ENCODE measurements around the gene ASH1L.
"Not testable (repeated sequence)": the region's sequence is repeated elsewhere in the genome, so short reads cannot be mapped to it uniquely, and the experiment has no call there.

Gene ASH1L

DNA sequence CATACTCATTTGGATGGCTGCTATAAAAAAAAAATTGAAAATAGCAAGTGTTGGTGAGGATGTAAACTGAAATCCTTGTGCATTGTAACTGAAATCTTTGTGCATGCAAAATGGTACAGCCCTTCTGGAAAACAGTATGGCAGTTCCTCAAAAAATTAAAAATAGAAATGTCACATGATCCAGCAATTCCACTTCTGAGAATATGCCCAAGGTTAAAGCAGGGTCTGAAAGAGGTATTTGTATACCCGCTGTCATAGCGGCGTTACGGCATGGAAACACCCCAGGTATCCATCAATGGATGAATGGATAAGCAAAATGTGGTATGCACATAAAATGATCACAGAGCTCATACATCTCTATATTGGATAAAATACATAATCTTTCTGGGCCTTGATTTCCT is 125.2 kb downstream of the ASH1L start:
- no peak for DNase-seq

GRCh38 chr1:155433831-155434389 is 128.7 kb downstream of the ASH1L start:
- DNase-seq = not testable (repeated sequence)

GRCh38 chr1:155433128-155433830 is 129.3 kb downstream of the ASH1L start:
- not testable (repeated sequence) for DNase-seq

GRCh38 chr1:155424091-155424490 is 138.5 kb downstream of the ASH1L start:
- DNase-seq = no peak

- no peak for DNase-seq
Observed at GRCh38 chr1:155420788-155421187, 141.8 kb downstream of the ASH1L start.

GRCh38 chr1:155411840-155412239 is 150.8 kb downstream of the ASH1L start:
- not testable (repeated sequence) for DNase-seq

DNA sequence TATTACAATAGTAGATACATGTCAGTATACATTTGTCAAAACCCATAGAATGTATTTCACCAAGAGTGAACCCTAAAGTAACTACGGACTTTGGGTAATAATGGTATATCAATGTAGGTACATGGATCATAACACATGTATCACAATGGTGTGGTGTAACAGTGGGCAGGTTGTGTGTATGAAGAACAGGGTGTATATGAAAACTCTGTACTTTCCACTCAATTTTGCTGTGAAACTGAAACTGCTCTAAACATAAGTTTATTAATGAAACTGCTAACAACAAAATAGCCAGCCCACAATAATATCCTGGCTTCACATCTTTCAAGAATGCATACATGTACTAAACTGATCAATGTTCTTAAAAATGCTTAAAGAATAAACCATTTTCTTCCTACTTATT is 151.7 kb downstream of the ASH1L start:
- no peak for DNase-seq

GRCh38 chr1:155396874-155397476 is 165.6 kb downstream of the ASH1L start:
- no peak for DNase-seq

DNA sequence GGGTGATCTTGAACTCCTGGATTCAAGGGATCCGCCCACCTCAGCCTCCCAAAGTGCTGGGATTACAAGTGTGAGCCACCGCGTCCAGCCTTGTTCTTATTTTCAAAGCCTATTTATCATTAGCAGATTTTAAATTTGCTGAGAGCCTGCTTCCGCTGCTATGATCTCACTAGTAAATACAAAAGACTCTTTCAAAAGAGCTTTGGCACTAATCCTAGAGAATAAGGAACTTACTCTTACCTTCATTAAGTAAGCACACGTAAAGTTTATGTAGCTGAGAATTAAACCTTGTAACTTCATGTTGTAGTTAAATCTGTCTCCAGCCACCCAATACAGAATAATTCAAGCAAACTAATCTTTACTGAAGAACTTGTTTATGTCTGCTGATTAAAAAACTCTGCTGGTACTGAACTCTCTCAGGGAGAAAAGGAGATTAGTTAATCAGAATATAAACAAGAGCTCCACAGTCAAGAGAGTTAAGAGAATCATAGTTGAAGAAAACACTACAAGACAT is 169.6 kb downstream of the ASH1L start:
- no peak for DNase-seq

- DNase-seq = peak; percentile 12
Observed at GRCh38 chr1:155389826-155390225, 172.8 kb downstream of the ASH1L start.

GRCh38 chr1:155385836-155386235 is 176.8 kb downstream of the ASH1L start:
- not testable (repeated sequence) for DNase-seq

GRCh38 chr1:155383406-155383805 is 179.2 kb downstream of the ASH1L start:
- no peak for DNase-seq

DNA sequence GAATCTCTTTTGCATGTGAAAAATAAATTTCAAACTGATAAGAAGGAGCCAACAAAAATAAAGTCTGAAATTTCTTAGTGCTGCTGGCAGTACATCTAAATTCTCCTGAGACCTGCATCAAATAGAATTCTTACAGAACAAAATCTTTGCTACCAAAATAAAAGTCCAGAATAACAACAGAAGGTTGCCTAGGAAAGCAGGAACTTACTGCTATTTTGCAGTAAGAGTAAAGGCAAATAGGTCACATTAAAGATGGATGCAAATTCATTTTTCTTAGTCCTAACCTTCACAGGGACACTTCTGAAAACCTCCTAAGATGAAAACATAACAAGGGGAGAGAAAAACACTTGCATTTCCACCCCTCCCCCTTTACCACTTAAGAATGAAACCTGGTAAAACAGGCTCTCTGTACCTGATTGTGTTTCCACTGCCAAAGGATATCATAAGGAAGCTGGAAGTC is 182.9 kb downstream of the ASH1L start:
- peak; percentile 2 for DNase-seq

DNA sequence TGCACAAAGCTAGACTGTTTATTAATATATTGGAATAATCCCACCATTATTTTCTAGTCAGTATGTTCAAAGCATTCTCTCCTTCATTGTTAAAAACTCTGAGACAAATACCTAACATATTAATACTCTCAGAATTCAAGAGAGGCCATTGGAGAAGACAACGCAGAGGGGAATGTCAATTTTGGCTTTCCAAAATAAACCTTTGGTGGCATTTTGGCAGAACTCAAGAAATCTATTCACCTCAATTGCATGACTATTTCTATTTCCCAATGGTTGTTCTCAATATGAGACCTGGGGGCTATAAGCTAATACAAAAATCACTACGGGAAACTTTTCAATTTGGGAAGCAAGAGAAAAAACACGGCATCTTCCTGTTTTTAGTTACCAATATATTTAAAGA is 183.4 kb downstream of the ASH1L start:
- no peak for DNase-seq

DNA sequence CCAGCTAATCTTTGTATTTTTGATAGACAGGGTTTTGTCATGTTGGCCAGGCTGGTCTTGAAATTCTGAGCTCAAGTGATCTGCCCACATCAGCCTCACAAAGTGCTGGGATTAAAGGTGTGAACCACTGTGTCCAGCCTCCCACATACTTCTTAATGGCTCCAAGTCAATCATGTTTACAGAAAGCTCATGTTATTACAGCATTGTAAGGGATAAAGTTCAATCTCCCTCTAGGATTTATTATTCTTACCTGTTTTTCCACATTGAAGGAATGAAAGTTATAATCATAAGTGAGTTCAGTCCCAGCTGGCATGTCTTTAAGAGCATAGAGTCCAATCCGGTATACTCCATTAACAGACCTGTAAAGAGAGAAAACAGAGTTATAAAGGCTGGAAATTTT is 202.6 kb downstream of the ASH1L start:
- DNase-seq = no peak

- DNase-seq = no peak
Observed at GRCh38 chr1:155352631-155353030, 210.0 kb downstream of the ASH1L start.

GRCh38 chr1:155342842-155343241 is 219.8 kb downstream of the ASH1L start:
- no peak for DNase-seq

DNA sequence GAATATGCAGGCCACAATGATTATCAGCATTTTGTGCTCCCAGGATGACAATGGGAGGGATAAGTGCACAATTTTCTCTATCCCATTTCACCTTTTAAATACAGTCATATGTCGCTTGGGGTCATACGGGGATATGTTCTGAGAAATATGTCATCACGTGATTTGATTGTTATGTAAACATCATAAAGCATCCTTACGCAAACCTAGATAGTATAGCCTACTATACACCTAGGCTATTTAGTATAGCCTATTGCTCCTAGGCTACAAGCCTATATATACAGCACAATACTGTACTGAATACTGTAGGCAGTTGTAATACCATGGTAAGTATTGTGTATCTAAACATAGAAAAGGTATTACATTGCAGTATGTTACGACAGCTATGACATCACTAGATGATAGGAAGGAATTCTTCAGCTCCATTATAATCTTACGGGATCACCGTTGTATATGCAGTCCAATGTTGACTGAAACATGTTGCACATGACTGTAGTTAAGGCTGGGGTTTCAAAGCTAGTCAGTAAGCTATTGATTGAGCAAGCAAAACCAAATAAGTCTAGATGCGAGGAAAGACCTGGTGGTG is 223.0 kb downstream of the ASH1L start:
- DNase-seq = no peak

- no peak for DNase-seq
Observed at GRCh38 chr1:155334962-155335361, 227.6 kb downstream of the ASH1L start.

DNA sequence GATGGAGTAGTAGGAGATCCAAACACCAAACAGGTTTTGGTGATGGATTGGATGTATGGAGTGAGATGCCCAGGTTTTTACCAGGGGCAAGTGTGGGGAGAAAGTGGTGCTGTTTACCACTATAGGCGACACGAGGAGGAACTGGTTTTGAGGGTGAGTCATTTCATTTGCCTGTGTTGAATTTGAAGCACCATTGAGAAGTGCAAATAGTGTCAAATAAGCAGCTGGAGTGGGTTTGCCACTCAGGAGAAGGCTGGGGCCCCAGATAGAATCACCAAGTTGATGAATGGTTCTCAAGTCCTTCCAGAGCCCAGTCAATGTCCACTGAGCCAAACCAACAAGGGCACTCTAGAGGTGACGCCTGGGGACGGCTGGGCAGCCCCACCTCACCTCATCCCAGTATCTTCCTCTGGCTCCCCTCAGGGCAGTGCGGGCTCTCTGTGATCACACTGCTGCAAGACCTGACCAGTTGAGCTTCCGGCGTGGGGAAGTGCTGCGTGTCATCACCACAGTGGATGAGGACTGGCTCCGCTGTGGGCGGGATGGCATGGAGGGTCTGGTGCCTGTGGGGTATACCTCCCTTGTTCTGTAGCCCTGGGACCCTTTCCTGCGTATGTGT is 232.5 kb downstream of the ASH1L start:
- DNase-seq = no peak

GRCh38 chr1:155328856-155329255 is 233.7 kb downstream of the ASH1L start:
- DNase-seq = not testable (repeated sequence)

GRCh38 chr1:155327981-155328380 is 234.6 kb downstream of the ASH1L start:
- no peak for DNase-seq

DNA sequence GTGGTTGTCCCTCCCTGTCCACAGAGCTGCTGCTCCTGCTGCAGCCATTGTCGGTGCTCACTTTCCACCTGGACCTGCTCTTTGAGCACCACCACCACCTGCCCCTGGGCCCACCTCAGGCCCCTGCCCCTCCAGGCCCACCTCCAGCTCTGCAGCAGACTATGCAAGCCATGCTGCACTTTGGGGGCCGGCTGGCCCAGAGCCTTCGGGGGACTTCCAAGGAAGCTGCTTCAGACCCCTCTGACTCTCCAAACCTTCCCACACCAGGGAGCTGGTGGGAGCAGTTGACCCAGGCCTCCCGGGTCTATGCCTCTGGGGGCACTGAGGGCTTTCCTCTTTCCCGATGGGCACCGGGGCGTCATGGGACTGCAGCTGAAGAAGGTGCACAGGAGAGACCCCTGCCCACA is 236.0 kb downstream of the ASH1L start:
- no peak for DNase-seq

All from EL (cell line).